ENCODE measurements around the gene GOLGA8N.

GOLGA8N gene

DNA sequence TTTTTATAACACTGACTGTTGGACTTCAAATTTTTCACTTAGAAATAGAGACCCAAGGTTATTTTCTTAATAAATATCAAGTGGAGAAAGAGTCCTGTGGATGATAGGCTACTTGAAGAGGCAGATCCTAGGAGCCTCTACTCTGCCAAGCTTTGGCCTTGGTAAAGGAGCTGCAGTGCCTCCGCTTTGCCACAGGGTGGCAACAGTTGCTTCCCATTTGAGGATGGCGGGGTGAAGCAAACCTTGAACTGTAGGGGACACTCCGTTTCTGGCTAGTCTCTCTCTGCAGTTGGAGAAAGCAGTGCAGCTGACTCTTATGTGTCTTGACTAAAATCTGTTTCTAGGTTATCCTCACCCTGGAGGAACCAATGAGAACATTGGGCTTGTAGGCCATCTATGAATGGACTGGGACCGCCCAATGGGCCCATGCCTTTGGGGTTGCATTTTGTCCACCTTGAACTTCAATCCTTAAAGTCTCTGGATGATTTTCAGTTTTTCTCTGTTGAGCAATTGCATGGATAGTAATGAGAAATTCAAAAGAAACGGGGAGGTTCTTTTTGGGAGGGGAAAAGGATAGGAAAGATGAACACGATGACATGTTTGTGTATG lies 58.1 kb downstream of the GOLGA8N start:
- DNase-seq (ENCODE audit: low spot score): peak; percentile 43

DNA sequence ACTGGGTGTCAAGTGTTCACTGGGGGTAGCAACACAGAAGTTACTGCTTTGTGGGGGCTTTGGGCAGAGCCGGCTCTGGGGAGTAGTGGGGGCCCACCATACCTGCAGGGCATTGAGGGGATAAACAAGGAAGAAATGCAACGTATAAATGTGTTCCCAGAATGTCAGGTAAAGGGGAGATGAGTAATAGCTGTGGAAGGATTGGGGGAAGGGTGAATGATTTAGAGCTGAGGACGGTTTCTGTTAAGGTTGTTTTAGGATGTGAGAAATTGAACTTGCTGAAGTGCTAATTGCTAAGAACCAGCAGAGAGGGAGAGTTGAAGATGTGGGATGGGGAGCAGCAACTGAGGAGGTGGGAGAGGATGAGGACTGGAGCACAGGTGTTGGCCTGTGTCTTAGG lies 58.9 kb downstream of the GOLGA8N start:
- DNase-seq (ENCODE audit: low spot score): no peak

DNA sequence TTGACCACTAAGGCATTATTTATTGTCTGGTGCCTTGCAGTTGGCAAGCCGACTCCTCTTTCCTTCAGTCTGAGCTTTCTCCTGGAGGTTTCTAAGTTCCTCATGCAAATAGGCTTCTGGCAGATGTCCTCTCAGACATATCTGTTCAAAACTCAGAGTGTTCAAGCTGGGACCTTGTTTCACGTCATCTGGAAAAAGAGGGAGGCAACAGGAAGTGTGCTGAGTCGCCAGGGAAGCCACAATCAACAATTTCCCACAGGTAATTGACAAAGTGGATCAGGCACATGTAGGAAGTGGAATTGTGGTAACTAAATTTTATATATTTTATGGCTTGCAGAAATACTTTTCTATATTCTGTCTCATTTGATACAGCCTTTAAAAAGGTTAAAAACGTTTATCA lies 62.8 kb downstream of the GOLGA8N start:
- no peak for DNase-seq (ENCODE audit: low spot score)

DNA sequence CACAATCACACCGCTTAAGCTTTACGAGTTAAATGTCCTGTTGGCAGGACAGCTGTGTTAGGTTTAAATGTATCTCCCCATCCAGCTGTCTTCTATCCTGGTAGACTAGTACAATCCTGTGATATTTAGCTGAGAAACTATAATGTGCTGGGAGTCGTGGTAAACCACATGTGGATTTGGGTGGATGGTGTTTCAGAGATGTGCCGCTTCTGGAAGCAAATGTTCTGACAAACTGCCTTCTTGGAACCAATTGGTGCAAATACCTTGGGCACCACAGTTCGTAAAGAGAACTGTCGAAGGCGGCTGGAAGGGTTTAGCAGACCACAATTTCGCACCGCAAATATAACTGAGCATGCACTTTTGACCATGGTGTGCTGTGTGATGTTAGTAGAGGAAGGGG lies 63.2 kb downstream of the GOLGA8N start:
- DNase-seq (ENCODE audit: low spot score): no peak

Data from cerebellar cortex (tissue), 1 donor.